Esophagus muscularis mucosa (tissue), 4 donors: ENCODE results near the gene CYB5A.

Source experiments
- CTCF ChIP-seq, 3 experiments: fragments of 200-600 bp in 2 of 3; fragments of 450-650 bp in 1 of 3; sonication (generic) in 2 of 3; IDR thresholded peaks; one replicate each; pipeline ENCODE4 v1.5.1; 2017 to 2019; ENCODE audit warnings: antibody characterized with exemption in 3 of 3, mild to moderate bottlenecking in 2 of 3, moderate library complexity in 1 of 3
- EP300 ChIP-seq: sonication (generic); formaldehyde crosslinking; IDR thresholded peaks from one replicate; pipeline ENCODE4 v1.6.1; 2017; ENCODE audit warnings: antibody characterized with exemption
- POLR2A ChIP-seq: fragments of 450-650 bp; IDR thresholded peaks from one replicate; pipeline ENCODE4 v1.6.1; 2017; ENCODE audit warnings: antibody characterized with exemption, moderate library complexity, mild to moderate bottlenecking, low read depth
- POLR2AphosphoS5 ChIP-seq, 2 donors: sonication (generic); formaldehyde crosslinking; IDR thresholded peaks; one replicate each; pipeline ENCODE4 v1.6.1; 2017; ENCODE audit warnings: antibody characterized with exemption in 2 of 2

GRCh38 chr18:74239567-74239966 lies 52.2 kb downstream of the CYB5A start:
- TF ChIP-seq CTCF (IDR thresholded peaks at IDR 0.05): no peak
- no peak for TF ChIP-seq POLR2A
- no peak for TF ChIP-seq EP300
- no peak for TF ChIP-seq POLR2AphosphoS5 (IDR thresholded peaks at IDR 0.05)
